ENCODE measurements around the gene MANBA.
"Not testable (repeated sequence)": the region's sequence is repeated elsewhere in the genome, so short reads cannot be mapped to it uniquely, and the experiment has no call there.

DNA sequence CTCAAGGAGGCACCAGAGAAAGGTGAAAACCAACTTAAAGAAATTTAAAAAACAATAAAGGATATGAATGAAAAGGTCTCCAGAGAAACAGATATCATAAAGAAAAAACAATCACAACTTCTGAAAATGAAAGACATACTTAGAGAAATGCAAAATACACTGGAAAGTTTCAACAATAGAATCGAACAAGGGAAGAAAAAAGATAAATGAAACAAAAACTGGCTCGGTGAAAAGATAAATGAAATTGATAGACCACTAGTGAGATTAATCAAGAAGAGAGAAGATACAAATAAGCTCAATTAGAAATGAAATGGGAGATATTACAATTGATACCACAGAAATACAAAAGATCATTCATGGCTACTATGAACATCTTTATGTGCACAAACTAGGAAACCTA, 22.0 kb downstream of the MANBA start:
- not testable (repeated sequence) for TF ChIP-seq CTCF (IDR thresholded peaks at IDR 0.05; ENCODE audit: low read depth, low read length, poor library complexity, severe bottlenecking); EZH2phosphoT487 (IDR thresholded peaks at IDR 0.05; ENCODE audit: borderline replicate concordance, low read length)

Measured in DOHH2 (cell line).